ENCODE results near the gene RNF5.

- TF ChIP-seq POLR2AphosphoS5 (IDR thresholded peaks at IDR 0.05) (no peak), EZH2 (IDR thresholded peaks at IDR 0.05; ENCODE audit: borderline replicate concordance, insufficient read depth, low read length, poor library complexity, severe bottlenecking) (no peak)
Observed at GRCh38 chr6:32214126-32214525, 35.9 kb downstream of the RNF5 start.
